ENCODE data around the gene IGFL3. TPM values are rescaled to one million over a fixed set of nuclear protein-coding genes. Genes with fewer than 3 reads are reported as not detected.
A peak's percentile ranks its signal among the peaks of the same experiment; 100 is the strongest.

The IGFL3 gene
- polyA plus RNA-seq, 1 donor from 2014 or later, result not detected

DNA sequence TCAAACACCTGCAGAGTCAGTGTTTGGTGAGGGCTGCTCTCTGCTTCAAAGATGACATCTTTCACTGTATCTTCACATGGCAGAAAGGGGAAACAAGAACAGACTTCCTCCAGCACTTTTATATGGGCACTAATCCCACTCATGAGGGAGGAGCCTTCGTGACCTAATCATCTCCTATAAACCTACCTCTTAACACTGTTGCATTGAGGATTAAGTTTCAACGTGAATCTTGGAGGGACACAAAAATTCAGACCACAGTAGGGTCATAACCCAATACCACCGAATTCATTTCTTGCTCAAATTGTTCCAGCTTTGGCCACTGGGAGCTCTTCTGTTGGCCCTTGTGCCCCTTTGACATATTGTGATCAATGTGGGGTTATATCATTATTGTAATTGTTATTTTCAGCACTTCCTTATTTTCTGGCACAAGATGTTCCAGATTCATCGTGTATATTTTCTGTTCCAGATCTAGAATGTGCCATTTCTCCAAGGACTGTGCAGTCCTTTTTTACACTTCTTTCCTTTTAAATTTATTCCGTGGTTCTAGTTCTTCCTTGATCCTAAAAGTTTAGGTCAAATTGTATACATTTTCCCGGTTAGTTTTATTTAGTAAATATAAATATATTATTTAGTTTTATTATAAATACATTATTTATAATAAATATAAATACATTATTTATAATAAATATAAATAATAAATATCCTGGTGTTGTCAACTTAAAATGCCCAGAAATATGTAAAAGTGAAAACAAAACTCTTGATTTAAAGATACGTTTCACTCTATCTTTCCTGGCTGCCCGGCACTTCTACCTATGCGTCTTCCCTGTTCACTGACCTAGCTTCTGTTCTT is 48.2 kb downstream of the IGFL3 start:
- Histone ChIP-seq H3K27ac (ENCODE audit: low read length) (no peak overlapping the region), H3K36me3 (ENCODE audit: insufficient read depth, low read length) (no peaks in the 10 kb centered on the region), H3K27me3 (ENCODE audit: insufficient read depth, low read depth, low read length) (peaks cover 24% of the 10 kb centered on the region), H4K20me1 (ENCODE audit: insufficient read depth) (no peaks in the 10 kb centered on the region), H3K4me3 (ENCODE audit: low read length) (peak overlapping the region; percentile 78), H2AFZ (ENCODE audit: low read depth, low read length) (no peak overlapping the region), H3K9me3 (ENCODE audit: low read length) (peaks cover 5% of the 10 kb centered on the region), H3K79me2 (replicated peaks; ENCODE audit: insufficient read depth, low read length) (no peaks in the 10 kb centered on the region), H3F3A (ENCODE audit: insufficient read depth, low read length, poor library complexity, severe bottlenecking) (no peaks in the 10 kb centered on the region), H3K9me2 (ENCODE audit: insufficient read depth, low read length) (no peaks in the 10 kb centered on the region), H3K9ac (ENCODE audit: low read length) (peak overlapping the region; percentile 37), H3K4me2 (ENCODE audit: low read length) (peak overlapping the region; percentile 67)
- TF ChIP-seq RAD21 (conservative IDR thresholded peaks at IDR 0.05) (no peak), TAF1 (IDR thresholded peaks at IDR 0.05; ENCODE audit: low read depth) (no peak), MXI1 (conservative IDR thresholded peaks at IDR 0.05; ENCODE audit: poor library complexity, severe bottlenecking) (no peak), SMC3 (conservative IDR thresholded peaks at IDR 0.05; ENCODE audit: poor library complexity) (no peak), POLR2AphosphoS5 (IDR thresholded peaks at IDR 0.05) (no peak), EP300 (conservative IDR thresholded peaks at IDR 0.05; ENCODE audit: poor library complexity, severe bottlenecking) (no peak), REST (IDR thresholded peaks at IDR 0.05; ENCODE audit: borderline replicate concordance) (no peak), EZH2 (IDR thresholded peaks at IDR 0.05; ENCODE audit: borderline replicate concordance, insufficient read depth, low read length, poor library complexity, severe bottlenecking) (no peak)
- TF ChIP-seq, protein P1, sequence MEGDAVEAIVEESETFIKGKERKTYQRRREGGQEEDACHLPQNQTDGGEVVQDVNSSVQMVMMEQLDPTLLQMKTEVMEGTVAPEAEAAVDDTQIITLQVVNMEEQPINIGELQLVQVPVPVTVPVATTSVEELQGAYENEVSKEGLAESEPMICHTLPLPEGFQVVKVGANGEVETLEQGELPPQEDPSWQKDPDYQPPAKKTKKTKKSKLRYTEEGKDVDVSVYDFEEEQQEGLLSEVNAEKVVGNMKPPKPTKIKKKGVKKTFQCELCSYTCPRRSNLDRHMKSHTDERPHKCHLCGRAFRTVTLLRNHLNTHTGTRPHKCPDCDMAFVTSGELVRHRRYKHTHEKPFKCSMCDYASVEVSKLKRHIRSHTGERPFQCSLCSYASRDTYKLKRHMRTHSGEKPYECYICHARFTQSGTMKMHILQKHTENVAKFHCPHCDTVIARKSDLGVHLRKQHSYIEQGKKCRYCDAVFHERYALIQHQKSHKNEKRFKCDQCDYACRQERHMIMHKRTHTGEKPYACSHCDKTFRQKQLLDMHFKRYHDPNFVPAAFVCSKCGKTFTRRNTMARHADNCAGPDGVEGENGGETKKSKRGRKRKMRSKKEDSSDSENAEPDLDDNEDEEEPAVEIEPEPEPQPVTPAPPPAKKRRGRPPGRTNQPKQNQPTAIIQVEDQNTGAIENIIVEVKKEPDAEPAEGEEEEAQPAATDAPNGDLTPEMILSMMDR (IDR thresholded peaks at IDR 0.05; ENCODE audit: poor library complexity, severe bottlenecking), result no peak

- Histone ChIP-seq H3K27ac (ENCODE audit: low read length) (no peak overlapping the region), H3K79me2 (replicated peaks; ENCODE audit: insufficient read depth, low read length) (no peaks in the 10 kb centered on the region), H3K4me3 (ENCODE audit: low read length) (no peak overlapping the region), H2AFZ (ENCODE audit: low read depth, low read length) (no peak overlapping the region), H3K9me2 (ENCODE audit: insufficient read depth, low read length) (no peaks in the 10 kb centered on the region), H3F3A (ENCODE audit: insufficient read depth, low read length, poor library complexity, severe bottlenecking) (no peaks in the 10 kb centered on the region), H3K9me3 (ENCODE audit: low read length) (no peaks in the 10 kb centered on the region), H3K36me3 (ENCODE audit: insufficient read depth, low read length) (no peaks in the 10 kb centered on the region), H3K4me2 (ENCODE audit: low read length) (no peak overlapping the region), H3K9ac (ENCODE audit: low read length) (no peak overlapping the region), H4K20me1 (ENCODE audit: insufficient read depth) (no peaks in the 10 kb centered on the region), H3K27me3 (ENCODE audit: insufficient read depth, low read depth, low read length) (peaks cover 24% of the 10 kb centered on the region)
- TF ChIP-seq EP300 (conservative IDR thresholded peaks at IDR 0.05; ENCODE audit: poor library complexity, severe bottlenecking) (no peak), EZH2 (IDR thresholded peaks at IDR 0.05; ENCODE audit: borderline replicate concordance, insufficient read depth, low read length, poor library complexity, severe bottlenecking) (no peak), RAD21 (conservative IDR thresholded peaks at IDR 0.05) (no peak), POLR2AphosphoS5 (IDR thresholded peaks at IDR 0.05) (no peak), MXI1 (conservative IDR thresholded peaks at IDR 0.05; ENCODE audit: poor library complexity, severe bottlenecking) (no peak), TAF1 (IDR thresholded peaks at IDR 0.05; ENCODE audit: low read depth) (no peak), SMC3 (conservative IDR thresholded peaks at IDR 0.05; ENCODE audit: poor library complexity) (no peak), REST (IDR thresholded peaks at IDR 0.05; ENCODE audit: borderline replicate concordance) (no peak)
- TF ChIP-seq, protein P1 (IDR thresholded peaks at IDR 0.05; ENCODE audit: poor library complexity, severe bottlenecking), result no peak
Observed at GRCh38 chr19:46073268-46073922, 51.1 kb downstream of the IGFL3 start.
